OCI-LY7 (cell line): ENCODE data around the gene ITPKA. TPM values are rescaled to one million over a fixed set of nuclear protein-coding genes. Genes with fewer than 3 reads are reported as not detected.
A peak's percentile ranks its signal among the peaks of the same experiment; 100 is the strongest.

ENCODE experiments used
- BruUV-seq: library from RNA; stranded (reverse); fragments of 400-500 nt; replicated peaks from 2 replicates; lab custom pipeline; 2021; lab: Mats Ljungman, UMichigan
- CTCF ChIA-PET: fragments of 300-600 bp; sonication (Branson Sonifier 250); formaldehyde crosslinking; loops from one replicate; lab custom pipeline; 2022; ENCODE audit warnings: antibody characterized with exemption; ENCODE audit not compliant: unreplicated experiment; lab: Charles Lee
- POLR2A ChIA-PET: fragments of 300-600 bp; sonication (Branson Sonifier 250); formaldehyde crosslinking; loops from one replicate; lab custom pipeline; 2022; ENCODE audit warnings: antibody characterized with exemption; lab: Charles Lee
- DNase-seq: peaks from one replicate; pipeline ENCODE4 v3.0.0-alpha.2; 2015; ENCODE audit warnings: low spot score
- H2AFZ ChIP-seq: fragments of 200-600 bp; sonication (generic), shearing (Covaris generic); 2 replicates; pipeline ENCODE4 v1.6.1; 2014; ENCODE audit warnings: mild to moderate bottlenecking, antibody characterized with exemption, low read length, moderate library complexity
- H3K27ac ChIP-seq: fragments of 200-600 bp; sonication (generic); 2 replicates; pipeline ENCODE4 v1.5.1; 2014; ENCODE audit warnings: mixed run types, low read depth, mild to moderate bottlenecking, moderate library complexity, low read length, inconsistent platforms; ENCODE audit not compliant: poor library complexity, severe bottlenecking
- H3K36me3 ChIP-seq: fragments of 200-600 bp; sonication (generic); 2 replicates; pipeline ENCODE4 v1.6.1; 2014; ENCODE audit warnings: mild to moderate bottlenecking, antibody characterized with exemption, low read length, moderate library complexity, mixed read lengths; ENCODE audit not compliant: insufficient read depth
- H3K4me1 ChIP-seq: fragments of 200-600 bp; sonication (generic); 2 replicates; pipeline ENCODE4 v1.5.1; 2014; ENCODE audit warnings: mild to moderate bottlenecking, low read length; ENCODE audit not compliant: insufficient read depth, poor library complexity, severe bottlenecking
- H3K4me2 ChIP-seq: fragments of 200-600 bp; sonication (generic); 2 replicates; pipeline ENCODE4 v1.6.1; 2014; ENCODE audit warnings: mild to moderate bottlenecking, low read length
- H3K4me3 ChIP-seq: fragments of 200-600 bp; sonication (generic); 2 replicates; pipeline ENCODE4 v1.5.1; 2014; ENCODE audit warnings: mild to moderate bottlenecking, low read depth, low read length; ENCODE audit not compliant: poor library complexity, severe bottlenecking
- H3K79me2 ChIP-seq: fragments of 200-600 bp; sonication (generic); 2 replicates; pipeline ENCODE4 v1.6.1; 2016; ENCODE audit warnings: low read depth, mild to moderate bottlenecking, low read length, moderate library complexity, mixed read lengths; ENCODE audit not compliant: insufficient read depth
- H3K9me2 ChIP-seq: fragments of 200-600 bp; sonication (generic); 2 replicates; pipeline ENCODE4 v1.6.1; 2016; ENCODE audit warnings: mild to moderate bottlenecking, low read length, mixed read lengths; ENCODE audit not compliant: insufficient read depth
- H3K9me3 ChIP-seq: fragments of 200-600 bp; sonication (generic); 2 replicates; pipeline ENCODE4 v1.6.1; 2014; ENCODE audit warnings: mild to moderate bottlenecking, mixed run types, low read length, mixed read lengths
- H4K20me1 ChIP-seq: fragments of 200-600 bp; sonication (generic); 2 replicates; pipeline ENCODE4 v1.6.1; 2014; ENCODE audit warnings: mild to moderate bottlenecking, antibody characterized with exemption, low read length, moderate library complexity, mixed read lengths; ENCODE audit not compliant: insufficient read depth
- CTCF ChIP-seq: fragments of 200-600 bp; sonication (generic); conservative IDR thresholded peaks from 2 replicates; pipeline ENCODE4 v1.5.1; 2014; ENCODE audit warnings: mild to moderate bottlenecking, antibody characterized with exemption, low read length, moderate library complexity, mixed read lengths
- EZH2phosphoT487 ChIP-seq: fragments of 200-600 bp; sonication (generic); IDR thresholded peaks from 2 replicates; pipeline ENCODE4 v1.6.1; 2018; ENCODE audit warnings: low read depth, borderline replicate concordance, mild to moderate bottlenecking, mixed run types, antibody characterized with exemption, low read length, moderate library complexity, mixed read lengths
- intact Hi-C: fragments of 100-400 bp; cut with micrococcal nuclease; formaldehyde crosslinking; loops from one replicate; pipeline ENCODE4 v1.10.0; 2022; ENCODE audit not compliant: unreplicated experiment
- total RNA-seq, 2 experiments: library from RNA; depleted of rRNA in 1 of 2; stranded (reverse); fragments of >200 nt in 1 of 2; shearing (Covaris generic) in 1 of 2; gene quantifications; 2 replicates each; pipeline ENCODE4 v1.2.3, GENCODE V29; 2014 to 2022

Gene ITPKA
- total RNA-seq, 2 experiments from 2014 or later = not detected

GRCh38 chr15:41482110-41482877, 11.4 kb upstream of the ITPKA start:
- POLR2A ChIA-PET = no interaction called here
- Histone ChIP-seq H3K4me2 (no peak overlapping the region), H2AFZ (no peak overlapping the region), H3K36me3 (peaks cover 52% of the 10 kb centered on the region), H3K27ac (no peak overlapping the region), H3K79me2 (no peaks in the 10 kb centered on the region), H4K20me1 (no peaks in the 10 kb centered on the region), H3K9me3 (no peaks in the 10 kb centered on the region), H3K4me3 (no peak overlapping the region), H3K4me1 (no peaks in the 10 kb centered on the region), H3K9me2 (no peaks in the 10 kb centered on the region)
- intact Hi-C loops = no loop called here
- BruUV-seq = TSS peak; percentile 82
- CTCF ChIA-PET = interaction anchor here (0.6 kb wide), 1 partner anchor 16 kb away, joined by 3 read pairs; no protein-coding TSS in a partner anchor
- DNase-seq = no peak
- TF ChIP-seq CTCF (no peak), EZH2phosphoT487 (no peak)

- Histone ChIP-seq H3K79me2 (no peaks in the 10 kb centered on the region), H3K9me3 (no peaks in the 10 kb centered on the region), H3K4me1 (no peaks in the 10 kb centered on the region), H3K36me3 (peaks cover 46% of the 10 kb centered on the region), H3K4me3 (no peak overlapping the region), H2AFZ (no peak overlapping the region), H4K20me1 (no peaks in the 10 kb centered on the region), H3K27ac (no peak overlapping the region), H3K4me2 (no peak overlapping the region), H3K9me2 (no peaks in the 10 kb centered on the region)
- no peak for TF ChIP-seq EZH2phosphoT487
- no peak for TF ChIP-seq CTCF
- DNase-seq = no peak
- CTCF ChIA-PET = no interaction called here
- POLR2A ChIA-PET = no interaction called here
- intact Hi-C loops = no loop called here
- no TSS peak for BruUV-seq
These were observed 10.6 kb upstream of the ITPKA start for GRCh38 chr15:41483115-41483514.

- DNase-seq = no peak
- Histone ChIP-seq H3K9me2 (no peaks in the 10 kb centered on the region), H3K4me3 (no peak overlapping the region), H3K27ac (no peak overlapping the region), H3K9me3 (no peaks in the 10 kb centered on the region), H4K20me1 (no peaks in the 10 kb centered on the region), H2AFZ (no peak overlapping the region), H3K79me2 (no peaks in the 10 kb centered on the region), H3K36me3 (peaks cover 42% of the 10 kb centered on the region), H3K4me1 (no peaks in the 10 kb centered on the region), H3K4me2 (no peak overlapping the region)
- BruUV-seq = no TSS peak
- POLR2A ChIA-PET = no interaction called here
- intact Hi-C loops = no loop called here
- CTCF ChIA-PET = no interaction called here
- TF ChIP-seq EZH2phosphoT487 (no peak), CTCF (no peak)
These were observed 10.2 kb upstream of the ITPKA start for GRCh38 chr15:41483519-41483918.
